HG02870 (cell line): ENCODE results near the gene BICDL1.

Source experiments
- ATAC-seq: cut with Tn5 transposase; IDR thresholded peaks from one replicate; pipeline ENCODE4 v1.9.1; 2021; ENCODE audit warnings: mild to moderate bottlenecking, moderate library complexity; ENCODE audit not compliant: unreplicated experiment

The BICDL1 gene

GRCh38 chr12:120121343-120121742 is 132.3 kb downstream of the BICDL1 start:
- ATAC-seq: no peak

DNA sequence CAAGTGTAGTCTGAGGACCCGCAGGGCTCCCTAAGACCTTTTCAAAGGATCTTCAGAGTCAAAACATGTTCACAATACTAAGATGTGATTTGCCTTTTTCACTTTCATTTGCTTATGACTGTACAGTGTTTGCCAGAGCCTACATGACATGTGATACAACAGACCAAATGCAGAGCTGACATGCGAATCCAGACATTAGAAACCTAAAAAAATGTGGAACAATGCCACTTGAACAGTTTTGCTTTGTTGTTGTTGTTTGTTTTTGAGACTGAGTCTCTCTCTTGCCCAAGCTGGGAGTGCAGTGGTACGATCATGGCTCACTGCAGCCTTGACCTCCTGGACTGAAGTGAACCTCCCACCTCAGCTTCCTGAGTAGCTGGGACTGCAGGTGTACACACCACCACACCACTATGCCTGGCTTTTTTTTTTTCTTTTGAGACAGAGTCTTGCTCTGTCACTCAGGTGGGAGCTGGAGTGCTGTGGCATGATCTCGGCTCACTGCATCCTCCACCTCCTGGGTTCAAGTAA is 132.8 kb downstream of the BICDL1 start:
- ATAC-seq: peak; percentile 46

DNA sequence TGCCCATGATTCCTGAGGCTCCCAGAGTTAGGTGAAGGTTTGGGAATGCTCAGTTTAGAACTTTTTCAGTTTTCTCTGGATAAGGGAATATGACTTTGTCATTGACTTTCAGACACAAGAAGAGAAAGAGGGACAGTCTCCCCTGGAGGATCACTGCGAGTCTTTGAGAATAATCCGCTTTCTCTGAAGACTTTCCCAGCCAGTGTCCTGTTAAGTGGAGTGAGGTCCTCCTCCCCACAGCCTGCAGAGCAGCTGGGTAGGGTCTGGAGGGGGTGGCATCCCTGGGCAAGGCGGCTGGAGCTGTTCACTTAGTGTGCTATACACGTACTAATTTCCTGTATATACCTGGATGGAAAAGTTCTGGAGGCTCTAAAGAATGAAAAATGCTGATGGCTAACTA is 136.0 kb downstream of the BICDL1 start:
- no peak for ATAC-seq

GRCh38 chr12:120125792-120126634 is 137.0 kb downstream of the BICDL1 start:
- no peak for ATAC-seq

GRCh38 chr12:120126635-120127005 is 137.6 kb downstream of the BICDL1 start:
- no peak for ATAC-seq

DNA sequence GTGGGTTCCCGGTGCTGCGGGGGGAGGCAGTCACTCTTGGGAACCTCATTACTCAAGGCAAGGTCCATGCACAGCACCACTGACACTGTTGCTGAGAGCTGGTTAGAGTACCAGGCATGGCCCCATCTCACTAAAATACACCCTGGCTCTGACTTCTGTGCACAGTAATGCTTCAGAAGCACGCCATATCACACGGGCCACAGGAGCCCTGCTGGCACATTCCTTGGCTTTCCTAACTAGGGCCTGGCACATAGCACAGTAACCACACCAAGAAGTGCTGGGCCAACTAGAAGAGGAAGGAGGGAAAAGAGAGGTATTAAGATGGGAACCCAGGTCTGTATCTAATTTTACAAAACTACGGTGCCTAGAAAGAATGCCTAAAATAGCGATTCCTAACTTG is 141.0 kb downstream of the BICDL1 start:
- no peak for ATAC-seq

DNA sequence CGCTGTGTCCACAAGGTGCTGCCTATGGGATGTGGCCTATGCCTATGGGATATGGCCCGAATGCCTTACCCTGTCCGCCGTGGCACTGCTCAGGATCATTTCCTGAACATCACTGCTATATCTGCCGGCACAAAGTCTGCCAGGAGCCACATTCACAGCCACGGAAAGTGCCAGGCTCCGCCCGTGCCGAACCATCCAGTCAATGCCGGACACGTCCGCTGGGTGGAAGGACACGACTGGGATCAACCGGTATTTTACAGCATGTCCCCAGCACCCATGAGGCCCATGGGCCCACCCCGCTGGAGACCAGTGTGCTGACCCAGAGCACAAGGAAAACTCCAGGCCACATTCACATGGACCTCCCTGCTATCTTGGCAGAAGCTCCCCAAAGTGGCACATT is 142.1 kb downstream of the BICDL1 start:
- no peak for ATAC-seq

- no peak for ATAC-seq
Observed at GRCh38 chr12:120132054-120132836, 143.2 kb downstream of the BICDL1 start.

DNA sequence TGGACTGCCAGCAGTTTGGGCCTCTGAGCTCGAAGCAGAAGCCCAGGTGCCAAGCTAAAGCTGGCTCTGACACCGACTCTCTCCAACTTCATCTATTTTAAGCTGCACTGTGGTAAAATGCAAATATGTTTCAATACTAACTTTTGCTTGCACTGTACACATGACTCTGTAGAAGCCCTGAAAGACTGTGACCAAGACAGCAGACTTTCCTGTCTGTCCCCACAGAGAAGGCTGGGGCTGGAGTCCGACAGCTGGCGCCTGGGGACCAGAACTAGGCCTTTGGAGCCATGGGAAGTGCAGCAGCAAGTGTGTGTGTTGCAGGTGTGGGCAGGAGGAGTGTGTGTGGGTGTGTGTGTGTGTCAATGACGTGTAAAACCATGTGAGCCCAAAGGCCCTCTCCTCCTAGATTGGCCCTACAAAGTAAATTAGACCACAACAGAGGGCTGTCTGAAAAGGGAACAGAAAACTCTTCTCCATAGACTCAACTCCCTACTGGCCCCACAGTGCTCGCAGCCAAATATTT is 143.9 kb downstream of the BICDL1 start:
- peak; percentile 84 for ATAC-seq

- no peak for ATAC-seq
Observed at GRCh38 chr12:120134307-120134980, 145.4 kb downstream of the BICDL1 start.

- no peak for ATAC-seq
Observed at GRCh38 chr12:120136093-120136770, 147.2 kb downstream of the BICDL1 start.

GRCh38 chr12:120137833-120138232 is 148.8 kb downstream of the BICDL1 start:
- ATAC-seq: no peak

- ATAC-seq: no peak
Observed at GRCh38 chr12:120138366-120138765, 149.3 kb downstream of the BICDL1 start.

DNA sequence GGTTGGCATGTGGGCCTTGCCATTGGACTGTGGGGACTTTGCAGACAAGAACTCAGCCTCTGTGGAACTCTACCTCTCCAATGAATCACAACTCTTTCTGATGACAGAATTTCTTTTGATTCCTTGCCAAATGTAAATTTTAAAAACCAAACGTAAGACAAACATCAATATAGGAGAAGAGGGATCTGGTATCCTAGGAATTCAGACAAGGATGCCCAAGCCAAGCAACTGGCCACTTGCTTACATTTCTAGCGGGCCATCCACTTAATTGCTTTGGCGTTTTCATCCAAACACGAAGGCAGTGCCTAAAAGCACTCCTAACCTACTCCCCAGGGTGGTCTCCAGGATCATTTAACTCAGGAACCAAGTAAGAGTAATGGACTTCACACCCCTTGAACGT is 150.9 kb downstream of the BICDL1 start:
- no peak for ATAC-seq

DNA sequence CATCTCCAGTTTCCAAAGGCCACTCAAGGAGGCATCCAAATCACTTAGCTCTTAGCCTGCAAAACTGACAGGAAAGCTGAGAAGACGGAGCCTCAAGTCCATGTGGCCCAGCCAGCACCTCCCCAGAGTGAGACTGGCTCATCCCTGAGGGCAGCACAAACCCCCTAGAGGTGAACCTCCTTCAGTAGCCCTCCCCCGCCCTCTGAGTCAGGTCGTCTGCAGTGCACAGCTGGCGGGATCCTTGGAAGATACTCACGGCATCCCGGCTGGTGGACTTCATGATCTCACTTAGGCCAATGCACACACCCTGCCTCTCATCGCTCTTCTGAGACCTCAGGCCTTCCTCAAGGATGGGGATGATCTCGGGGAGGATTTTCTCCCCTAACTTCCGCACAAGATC is 151.6 kb downstream of the BICDL1 start:
- no peak for ATAC-seq

GRCh38 chr12:120141336-120141735 is 152.3 kb downstream of the BICDL1 start:
- no peak for ATAC-seq

DNA sequence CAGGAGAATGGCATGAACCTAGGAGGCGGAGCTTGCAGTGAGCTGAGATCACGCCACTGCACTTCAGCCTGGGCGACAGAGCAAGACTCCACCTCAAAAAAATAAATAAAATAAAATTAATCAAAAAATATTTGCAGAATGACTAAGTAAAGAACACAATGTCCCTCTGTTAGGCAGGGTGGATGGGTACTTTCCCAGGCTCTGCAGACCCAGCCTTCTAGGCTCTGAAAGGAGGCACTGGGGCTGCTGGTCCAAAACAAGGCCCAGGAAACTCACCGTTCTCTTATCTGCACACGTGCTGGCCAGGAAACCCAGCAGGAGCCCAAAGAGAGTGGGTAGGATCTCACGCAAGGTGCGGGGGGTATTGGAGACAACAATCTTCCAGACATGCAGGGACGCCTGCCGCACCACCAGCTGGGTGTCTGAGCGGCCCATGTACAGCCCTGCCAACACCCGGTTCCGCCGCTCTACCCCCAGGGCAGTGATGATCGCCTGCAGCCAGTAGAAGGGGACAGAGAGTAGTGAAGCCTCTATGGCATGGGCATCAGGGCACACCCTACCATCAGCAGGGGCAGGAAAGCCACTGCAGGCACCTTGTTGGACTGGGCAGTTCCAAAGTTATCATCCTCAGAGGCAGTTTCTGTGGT is 153.3 kb downstream of the BICDL1 start:
- ATAC-seq: no peak
